ENCODE measurements around the gene OR10H4. TPM values are rescaled to one million over a fixed set of nuclear protein-coding genes. Genes with fewer than 3 reads are reported as not detected.

The OR10H4 gene
- polyA plus RNA-seq, 1 experiment: not detected

DNA sequence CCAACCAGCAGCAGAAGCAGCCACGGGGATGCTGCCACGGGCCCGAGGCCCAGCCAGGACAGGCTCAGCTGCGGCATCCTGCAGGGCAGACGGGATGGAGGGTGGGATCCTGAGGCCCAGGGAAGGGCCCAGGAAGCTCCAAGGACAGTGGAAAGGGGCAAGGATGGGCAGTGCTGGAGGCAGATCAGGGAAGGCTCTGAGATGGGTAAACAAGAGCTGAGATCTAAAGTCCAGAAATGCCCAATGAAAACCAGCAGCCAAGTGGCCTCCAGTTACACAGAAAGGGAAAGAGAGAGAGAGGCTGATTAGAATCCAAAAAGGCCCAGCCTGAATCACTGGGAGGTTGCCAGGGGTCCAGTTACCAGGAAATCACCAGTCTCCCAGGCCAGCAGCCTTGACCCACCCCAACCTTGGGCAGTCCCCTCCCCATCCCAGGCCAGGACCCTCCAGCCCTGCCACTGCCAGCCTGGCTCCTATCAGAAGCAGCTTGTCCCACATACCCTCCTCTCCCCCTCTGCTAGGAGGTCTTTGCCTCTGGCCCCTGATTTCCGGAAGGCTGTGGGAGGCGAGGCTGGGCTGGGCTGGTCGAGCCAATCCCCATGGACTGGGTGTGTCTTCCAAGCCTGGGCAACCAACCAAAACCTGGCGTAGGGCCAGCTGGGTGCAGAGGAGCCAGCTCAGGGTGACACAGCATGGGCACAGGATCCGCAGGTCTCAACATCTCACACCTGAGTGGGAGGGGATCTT is 14.3 kb upstream of the OR10H4 start, which contains the start of gene CYP4F11:
Gene CYP4F11 (minus strand): TSS at position 198 of the 747 bp plus-strand sequence. CDS start 121 bp downstream, at position 77.
- no peaks in the 10 kb centered on the region for H3K36me3 ChIP-seq (ENCODE audit: control insufficient read depth, insufficient read depth, low read length)
- TF ChIP-seq, protein P1, sequence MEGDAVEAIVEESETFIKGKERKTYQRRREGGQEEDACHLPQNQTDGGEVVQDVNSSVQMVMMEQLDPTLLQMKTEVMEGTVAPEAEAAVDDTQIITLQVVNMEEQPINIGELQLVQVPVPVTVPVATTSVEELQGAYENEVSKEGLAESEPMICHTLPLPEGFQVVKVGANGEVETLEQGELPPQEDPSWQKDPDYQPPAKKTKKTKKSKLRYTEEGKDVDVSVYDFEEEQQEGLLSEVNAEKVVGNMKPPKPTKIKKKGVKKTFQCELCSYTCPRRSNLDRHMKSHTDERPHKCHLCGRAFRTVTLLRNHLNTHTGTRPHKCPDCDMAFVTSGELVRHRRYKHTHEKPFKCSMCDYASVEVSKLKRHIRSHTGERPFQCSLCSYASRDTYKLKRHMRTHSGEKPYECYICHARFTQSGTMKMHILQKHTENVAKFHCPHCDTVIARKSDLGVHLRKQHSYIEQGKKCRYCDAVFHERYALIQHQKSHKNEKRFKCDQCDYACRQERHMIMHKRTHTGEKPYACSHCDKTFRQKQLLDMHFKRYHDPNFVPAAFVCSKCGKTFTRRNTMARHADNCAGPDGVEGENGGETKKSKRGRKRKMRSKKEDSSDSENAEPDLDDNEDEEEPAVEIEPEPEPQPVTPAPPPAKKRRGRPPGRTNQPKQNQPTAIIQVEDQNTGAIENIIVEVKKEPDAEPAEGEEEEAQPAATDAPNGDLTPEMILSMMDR (IDR thresholded peaks at IDR 0.05; ENCODE audit: insufficient read depth, low read depth, low read length): no peak
- ChIA-PET POLR2A (no interaction called here), CTCF (no interaction called here)
- no peaks in the 10 kb centered on the region for H3K27me3 ChIP-seq (ENCODE audit: control insufficient read depth, insufficient read depth, low read length)
- no peak within 1 kb of the TSS for H3K4me3 ChIP-seq (ENCODE audit: low read depth, low read length)
- no peak for DNase-seq (ENCODE audit: low read depth)

- Histone ChIP-seq H3K27me3 (ENCODE audit: control insufficient read depth, insufficient read depth, low read length) (no peaks in the 10 kb centered on the region), H3K36me3 (ENCODE audit: control insufficient read depth, insufficient read depth, low read length) (no peaks in the 10 kb centered on the region), H3K4me3 (ENCODE audit: low read depth, low read length) (no peak overlapping the region)
- ChIA-PET POLR2A (no interaction called here), CTCF (no interaction called here)
- TF ChIP-seq, protein P1 (IDR thresholded peaks at IDR 0.05; ENCODE audit: insufficient read depth, low read depth, low read length): no peak
- no peak for DNase-seq (ENCODE audit: low read depth)
Measured at GRCh38 chr19:15935167-15935702, 13.6 kb upstream of the OR10H4 start.

- H3K4me3 ChIP-seq (ENCODE audit: low read depth, low read length): no peak overlapping the region
- CTCF ChIA-PET: no interaction called here
Measured at GRCh38 chr19:15936173-15936572, 12.6 kb upstream of the OR10H4 start.

DNA sequence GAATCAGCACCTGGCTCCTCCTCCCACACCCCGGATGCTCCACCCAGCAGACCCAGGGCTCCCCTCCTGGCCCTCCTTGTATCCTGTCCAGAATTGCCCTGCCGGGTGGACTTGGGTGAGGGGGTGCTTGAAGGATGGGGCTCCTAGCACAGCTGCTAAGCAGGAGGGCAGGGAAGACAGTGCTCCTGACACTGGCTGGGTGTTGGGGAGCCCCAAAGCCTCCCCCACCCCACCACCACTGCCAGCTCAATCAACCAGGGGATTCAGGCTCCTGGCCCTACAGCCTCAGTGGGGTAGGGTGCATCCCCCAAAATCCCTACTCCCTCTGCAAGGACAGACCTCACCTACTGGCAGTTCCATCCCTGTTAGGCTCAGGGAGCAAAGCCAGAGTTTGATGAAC is 11.9 kb upstream of the OR10H4 start:
- DNase-seq (ENCODE audit: low read depth): no peak
- POLR2A ChIA-PET: no interaction called here
- H3K27me3 ChIP-seq (ENCODE audit: control insufficient read depth, insufficient read depth, low read length): no peaks in the 10 kb centered on the region
- no peaks in the 10 kb centered on the region for H3K36me3 ChIP-seq (ENCODE audit: control insufficient read depth, insufficient read depth, low read length)
- CTCF ChIA-PET: no interaction called here
- H3K4me3 ChIP-seq (ENCODE audit: low read depth, low read length): no peak overlapping the region
- TF ChIP-seq, protein P1 (IDR thresholded peaks at IDR 0.05; ENCODE audit: insufficient read depth, low read depth, low read length): no peak

More at GRCh38 chr19:15936173-15936572, 12.6 kb upstream of the OR10H4 start:
- POLR2A ChIA-PET: no interaction called here
- no peak for DNase-seq (ENCODE audit: low read depth)
- H3K36me3 ChIP-seq (ENCODE audit: control insufficient read depth, insufficient read depth, low read length): no peaks in the 10 kb centered on the region
- TF ChIP-seq, protein P1 (IDR thresholded peaks at IDR 0.05; ENCODE audit: insufficient read depth, low read depth, low read length): no peak
- H3K27me3 ChIP-seq (ENCODE audit: control insufficient read depth, insufficient read depth, low read length): no peaks in the 10 kb centered on the region

DNA sequence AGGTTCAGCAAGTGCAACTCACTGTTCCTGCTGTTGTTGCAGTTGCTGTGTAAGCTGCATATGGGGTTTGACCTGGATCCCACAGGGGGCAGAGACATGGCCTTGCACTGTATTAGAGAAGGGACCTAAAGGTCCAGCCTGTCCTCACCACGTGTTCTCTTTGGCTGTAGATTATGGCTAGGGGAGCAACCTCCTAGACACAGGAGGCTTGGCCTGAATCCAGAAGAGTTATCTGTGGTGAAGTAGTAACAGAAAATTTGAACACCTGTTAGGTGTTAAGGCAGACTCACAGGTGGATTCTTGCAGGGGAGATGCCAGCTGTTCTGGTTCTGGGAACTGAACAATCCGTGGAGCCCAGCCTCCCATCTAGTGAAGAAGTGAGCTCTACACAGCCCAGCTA is 11.0 kb upstream of the OR10H4 start:
- H3K4me3 ChIP-seq (ENCODE audit: low read depth, low read length): no peak overlapping the region
- no peaks in the 10 kb centered on the region for H3K36me3 ChIP-seq (ENCODE audit: control insufficient read depth, insufficient read depth, low read length)
- TF ChIP-seq, protein P1 (IDR thresholded peaks at IDR 0.05; ENCODE audit: insufficient read depth, low read depth, low read length): no peak
- no peak for DNase-seq (ENCODE audit: low read depth)
- no peaks in the 10 kb centered on the region for H3K27me3 ChIP-seq (ENCODE audit: control insufficient read depth, insufficient read depth, low read length)
- CTCF ChIA-PET: no interaction called here
- POLR2A ChIA-PET: no interaction called here
